HAP-1 (cell line): ENCODE results near the gene NRL.
A peak's percentile ranks its signal among the peaks of the same experiment; 100 is the strongest.

Source experiments
- DNase-seq, 2 experiments: peaks; one replicate each; pipeline ENCODE4 v3.0.0-alpha.2; 2016 to 2020; ENCODE audit warnings: low spot score in 2 of 2
- H3K27me3 ChIP-seq: fragments of 250-450 bp; sonication (Bioruptor Pico); 2 replicates; pipeline ENCODE4 v1.5.1; 2020; ENCODE audit warnings: low read depth, mild to moderate bottlenecking, moderate library complexity
- H3K36me3 ChIP-seq: fragments of 250-450 bp; sonication (Bioruptor Pico); replicated peaks from 2 replicates; pipeline ENCODE4 v1.5.1; 2020; ENCODE audit warnings: mild to moderate bottlenecking
- H3K4me1 ChIP-seq: fragments of 250-450 bp; sonication (Bioruptor Pico); 2 replicates; pipeline ENCODE4 v1.5.1; 2020; ENCODE audit warnings: mild to moderate bottlenecking
- H3K4me3 ChIP-seq: fragments of 250-450 bp; sonication (Bioruptor Pico); 2 replicates; pipeline ENCODE4 v1.5.1; 2020; ENCODE audit warnings: mild to moderate bottlenecking, moderate library complexity
- H3K9me3 ChIP-seq: fragments of 250-450 bp; sonication (Bioruptor Pico); 2 replicates; pipeline ENCODE4 v1.5.1; 2020; ENCODE audit warnings: mild to moderate bottlenecking, moderate library complexity
- in situ Hi-C: fragments of 300-500 bp; cut with MboI; formaldehyde crosslinking; loops from 3 replicates; pipeline ENCODE4 v1.14.3; 2020; ENCODE audit warnings: low sequenced_read_pairs, inconsistent platforms, mixed read lengths

Gene NRL

DNA sequence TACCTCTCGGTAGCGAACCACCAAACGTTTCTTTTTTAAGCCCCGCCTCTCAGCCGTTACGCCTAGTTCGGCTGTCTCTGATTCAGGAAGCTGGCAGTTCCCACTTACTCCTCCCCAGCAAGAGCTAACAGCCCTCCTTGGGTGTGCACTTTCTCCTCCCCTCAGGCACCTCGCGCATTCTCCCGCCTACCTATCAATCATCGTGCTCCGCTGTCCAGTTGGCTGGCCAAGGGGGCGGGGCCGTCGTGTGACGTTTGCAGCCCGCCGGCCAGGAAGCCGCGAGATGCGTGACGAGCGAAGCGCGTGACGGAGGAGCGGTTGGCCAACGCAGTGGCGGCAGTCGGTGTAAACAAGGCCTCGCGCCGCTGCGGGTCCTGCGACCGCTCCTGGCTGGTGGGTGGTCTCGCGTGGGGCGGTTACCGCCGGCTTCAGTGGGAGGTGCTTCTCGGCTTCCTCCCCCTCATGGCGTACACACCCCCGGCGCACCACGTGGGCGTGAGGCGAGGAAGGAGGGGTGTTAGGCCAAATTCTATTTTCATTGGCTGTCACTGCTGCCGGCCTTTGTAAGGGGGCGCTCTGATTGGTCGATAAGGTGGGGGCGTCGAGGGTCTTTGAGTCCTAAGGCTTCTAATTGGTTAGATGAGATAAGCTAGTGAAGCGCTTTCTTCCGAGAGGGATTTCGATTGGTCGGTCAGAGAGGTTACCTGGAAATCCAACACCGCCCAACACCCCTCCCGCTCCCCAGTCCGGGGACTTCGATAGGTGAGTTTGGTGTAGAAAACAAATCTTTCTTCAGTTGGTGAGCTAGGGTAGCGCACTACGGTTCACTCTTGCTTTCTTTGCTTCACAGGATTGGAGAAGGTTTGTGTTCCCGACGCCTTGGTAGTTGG lies at the start of gene NRL, which contains the start of gene DCAF11:
Gene NRL, minus strand, starts transcription at position 418 of the 890 bp plus-strand sequence. CDS start 32,101 bp downstream, outside the sequence.
Gene DCAF11, plus strand, starts transcription at position 246 of the 890 bp plus-strand sequence. CDS start 818 bp downstream, outside the sequence.
- peak within 1 kb of the TSS; percentile 91 for H3K4me3 ChIP-seq
- H3K36me3 ChIP-seq: peaks cover 26% of the 10 kb centered on the region
- H3K4me1 ChIP-seq: peaks cover 10% of the 10 kb centered on the region
- in situ Hi-C loops: no loop called here
- no peaks in the 10 kb centered on the region for H3K27me3 ChIP-seq
- no peaks in the 10 kb centered on the region for H3K9me3 ChIP-seq
- DNase-seq: peak; percentile 99

DNA sequence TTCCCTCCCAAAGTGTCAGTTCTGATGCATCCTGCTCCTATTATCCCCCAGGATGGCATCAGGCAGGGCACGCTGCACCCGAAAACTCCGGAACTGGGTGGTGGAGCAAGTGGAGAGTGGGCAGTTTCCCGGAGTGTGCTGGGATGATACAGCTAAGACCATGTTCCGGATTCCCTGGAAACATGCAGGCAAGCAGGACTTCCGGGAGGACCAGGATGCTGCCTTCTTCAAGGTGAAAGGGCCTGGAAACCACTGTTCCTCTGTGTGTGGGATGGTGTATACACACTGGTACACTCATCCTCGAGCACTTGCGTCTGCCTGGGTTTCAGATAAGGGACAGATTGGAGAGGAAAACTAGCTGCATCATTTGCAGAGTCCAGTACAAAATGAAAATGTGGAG lies 47.3 kb upstream of the NRL start:
- DNase-seq: no peak
- H3K36me3 ChIP-seq: peaks cover 59% of the 10 kb centered on the region
- in situ Hi-C loops: no loop called here
- H3K4me3 ChIP-seq: no peak overlapping the region
- H3K9me3 ChIP-seq: no peaks in the 10 kb centered on the region
- H3K27me3 ChIP-seq: no peaks in the 10 kb centered on the region
- H3K4me1 ChIP-seq: peaks cover 5% of the 10 kb centered on the region; the same call in 1 of the 2 replicates

DNA sequence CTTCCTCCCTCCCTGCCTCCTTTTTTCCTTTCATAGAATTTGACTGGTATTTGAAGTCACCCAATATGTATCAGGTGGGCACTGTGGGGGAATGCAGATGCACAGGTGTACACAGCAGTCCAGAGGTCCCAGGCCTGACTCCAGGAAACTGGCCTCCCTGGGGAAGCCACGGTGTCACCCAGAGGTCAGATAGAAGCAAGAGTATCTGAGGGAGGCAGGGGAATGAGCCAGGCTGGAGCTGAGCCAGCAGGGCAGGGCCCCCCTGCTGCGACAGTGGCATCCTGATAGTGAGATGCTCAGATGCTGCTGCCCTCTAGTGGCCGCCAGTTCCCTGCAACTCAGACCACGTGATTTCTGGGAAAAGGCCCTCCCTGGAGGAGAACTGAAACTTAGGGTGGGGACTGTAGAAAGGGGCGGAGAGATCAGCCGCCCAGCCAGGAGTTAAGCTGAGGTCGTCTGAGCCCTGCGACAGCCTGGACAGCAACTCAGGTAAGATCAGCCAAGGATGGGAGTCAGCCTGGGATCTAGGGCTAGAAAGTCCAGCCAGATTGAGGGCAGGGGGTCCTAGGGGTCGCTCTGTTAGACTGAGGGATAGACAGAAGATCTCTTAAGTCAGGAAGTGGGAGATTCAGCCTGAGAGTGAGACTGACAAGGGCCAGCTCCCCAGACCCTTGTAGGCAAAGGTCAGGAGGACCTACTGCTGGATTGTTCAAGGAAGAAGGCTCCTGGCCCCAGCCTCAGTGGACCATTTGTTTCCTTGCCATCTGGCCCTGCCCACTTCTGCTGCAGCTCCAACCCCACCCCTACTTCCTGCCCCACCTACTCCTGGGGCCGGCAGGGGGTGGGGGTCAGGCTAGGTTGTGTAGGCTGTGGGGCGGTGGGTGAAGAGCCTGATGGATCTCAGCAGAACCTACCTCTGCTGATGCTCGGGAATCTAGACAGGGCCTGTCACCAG lies 46.4 kb upstream of the NRL start, which contains the start of gene IRF9:
Gene IRF9, plus strand, starts transcription at position 416 of the 955 bp plus-strand sequence. CDS start 880 bp downstream, outside the sequence.
- peaks cover 5% of the 10 kb centered on the region; the same call in 1 of the 2 replicates for H3K4me1 ChIP-seq
- in situ Hi-C loops: no loop called here
- H3K27me3 ChIP-seq: no peaks in the 10 kb centered on the region
- DNase-seq: peak; percentile 92 to 98
- H3K4me3 ChIP-seq: peak within 1 kb of the TSS; percentile 1; the same call in 1 of the 2 replicates
- H3K9me3 ChIP-seq: no peaks in the 10 kb centered on the region
- peaks cover 66% of the 10 kb centered on the region for H3K36me3 ChIP-seq

DNA sequence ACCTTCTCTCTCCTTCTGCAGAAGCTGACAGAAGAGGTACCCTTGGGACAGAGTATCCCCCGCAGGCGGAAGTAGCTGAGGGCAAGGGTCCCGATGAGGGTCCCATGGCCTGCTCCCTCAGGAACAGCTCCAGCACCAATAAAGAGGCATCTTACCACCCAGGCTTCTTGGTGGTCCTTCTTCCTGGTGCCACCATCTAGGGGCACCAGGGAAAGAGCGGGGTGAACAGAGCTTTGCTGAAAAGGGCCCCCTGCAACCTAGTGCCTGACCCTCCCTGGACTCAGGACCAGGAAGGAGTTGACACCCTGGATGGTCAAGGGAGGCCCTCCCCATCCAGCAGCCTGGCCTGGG lies 45.7 kb upstream of the NRL start:
- no peak for DNase-seq
- H3K9me3 ChIP-seq: no peaks in the 10 kb centered on the region
- H3K4me3 ChIP-seq: no peak overlapping the region
- H3K27me3 ChIP-seq: no peaks in the 10 kb centered on the region
- in situ Hi-C loops: no loop called here
- H3K36me3 ChIP-seq: peaks cover 67% of the 10 kb centered on the region
- peaks cover 5% of the 10 kb centered on the region; the same call in 1 of the 2 replicates for H3K4me1 ChIP-seq

DNA sequence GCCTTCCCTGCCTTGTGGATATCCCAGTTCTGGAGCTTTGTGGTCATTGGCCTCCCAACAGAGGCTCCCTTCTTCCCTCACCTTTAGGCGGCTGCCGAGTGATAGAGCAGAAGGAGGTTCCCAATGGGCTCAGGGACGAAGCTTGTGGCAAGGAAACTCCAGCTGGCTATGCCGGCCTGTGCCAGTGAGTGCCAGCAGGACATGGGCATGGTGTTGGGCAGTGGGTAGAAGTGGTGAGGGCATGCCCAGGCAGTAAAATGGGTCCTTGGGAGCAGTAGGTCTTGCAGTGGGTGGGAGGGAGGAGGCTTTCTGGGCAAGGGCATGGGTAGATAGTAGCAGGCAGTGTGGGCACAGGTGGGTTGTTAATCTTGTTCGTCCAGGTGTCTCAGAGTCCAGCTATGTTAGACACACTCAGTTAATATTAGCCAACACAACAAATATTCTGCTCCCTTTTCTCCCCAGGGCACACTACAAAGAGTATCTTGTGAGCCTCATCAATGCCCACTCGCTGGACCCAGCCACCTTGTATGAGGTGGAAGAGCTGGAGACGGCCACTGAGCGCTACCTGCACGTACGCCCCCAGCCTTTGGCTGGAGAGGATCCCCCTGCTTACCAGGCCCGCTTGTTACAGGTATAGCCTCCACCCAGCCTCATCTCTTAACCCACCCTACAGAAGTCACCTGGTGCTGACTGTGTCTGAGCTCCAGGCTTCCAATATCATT lies 45.2 kb upstream of the NRL start:
- Histone ChIP-seq H3K4me3 (no peak overlapping the region), H3K36me3 (peaks cover 67% of the 10 kb centered on the region), H3K27me3 (no peaks in the 10 kb centered on the region), H3K4me1 (peaks cover 5% of the 10 kb centered on the region; the same call in 1 of the 2 replicates), H3K9me3 (no peaks in the 10 kb centered on the region)
- in situ Hi-C loops: no loop called here
- no peak for DNase-seq

DNA sequence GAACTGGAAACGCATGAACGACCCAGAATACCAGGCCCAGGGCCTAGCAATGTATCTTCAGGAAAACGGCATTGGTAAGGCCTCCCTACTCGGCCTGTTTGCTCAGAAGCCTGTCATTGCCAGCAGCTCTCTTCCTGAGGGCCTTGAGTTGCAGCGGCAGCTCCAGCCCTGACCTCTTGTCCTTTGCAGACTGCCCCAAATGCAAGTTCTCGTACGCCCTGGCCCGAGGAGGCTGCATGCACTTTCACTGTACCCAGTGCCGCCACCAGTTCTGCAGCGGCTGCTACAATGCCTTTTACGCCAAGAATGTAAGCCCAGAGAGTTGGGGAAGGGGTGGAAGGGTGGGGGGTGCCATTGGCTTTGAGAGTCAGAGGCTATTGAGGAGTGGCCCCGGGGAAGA lies 42.6 kb upstream of the NRL start:
- in situ Hi-C loops: no loop called here
- no peak overlapping the region for H3K4me3 ChIP-seq
- H3K4me1 ChIP-seq: peaks cover 5% of the 10 kb centered on the region; the same call in 1 of the 2 replicates
- H3K9me3 ChIP-seq: no peaks in the 10 kb centered on the region
- no peak for DNase-seq
- H3K36me3 ChIP-seq: peaks cover 71% of the 10 kb centered on the region
- H3K27me3 ChIP-seq: no peaks in the 10 kb centered on the region

DNA sequence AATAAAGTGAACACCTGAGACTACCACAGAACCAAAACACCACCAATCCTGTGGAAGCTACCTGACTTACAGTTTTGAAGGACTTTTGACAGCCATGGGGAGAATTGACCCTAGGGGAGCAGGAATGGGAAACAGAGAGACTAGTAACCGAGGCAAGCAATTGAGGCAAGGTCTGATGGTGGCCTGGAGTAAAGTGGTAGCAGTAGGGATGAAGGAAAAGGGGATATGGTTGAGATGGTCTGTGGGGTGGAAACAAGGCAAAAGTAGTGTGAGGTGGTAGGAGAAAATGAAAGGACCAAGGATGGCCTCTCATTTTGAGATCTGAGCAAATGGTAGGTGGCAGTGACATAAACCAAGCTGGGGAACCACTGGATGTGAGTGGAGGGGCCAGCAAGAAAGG lies 42.1 kb upstream of the NRL start:
- Histone ChIP-seq H3K4me3 (no peak overlapping the region), H3K36me3 (peaks cover 72% of the 10 kb centered on the region), H3K9me3 (no peaks in the 10 kb centered on the region), H3K27me3 (no peaks in the 10 kb centered on the region), H3K4me1 (peaks cover 5% of the 10 kb centered on the region; the same call in 1 of the 2 replicates)
- in situ Hi-C loops: no loop called here
- no peak for DNase-seq

DNA sequence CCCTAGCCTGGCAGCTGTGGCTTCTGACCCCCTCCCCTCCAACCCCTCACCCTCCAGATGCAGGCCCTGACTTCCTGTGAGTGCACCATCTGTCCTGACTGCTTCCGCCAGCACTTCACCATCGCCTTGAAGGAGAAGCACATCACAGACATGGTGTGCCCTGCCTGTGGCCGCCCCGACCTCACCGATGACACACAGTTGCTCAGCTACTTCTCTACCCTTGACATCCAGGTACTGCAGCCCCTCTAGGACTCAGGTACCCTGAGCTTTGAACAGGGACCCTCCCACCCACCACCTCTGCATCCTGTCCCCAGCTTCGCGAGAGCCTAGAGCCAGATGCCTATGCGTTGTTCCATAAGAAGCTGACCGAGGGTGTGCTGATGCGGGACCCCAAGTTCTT lies 40.4 kb upstream of the NRL start:
- Histone ChIP-seq H3K4me1 (no peaks in the 10 kb centered on the region), H3K27me3 (no peaks in the 10 kb centered on the region), H3K36me3 (peaks cover 80% of the 10 kb centered on the region), H3K9me3 (no peaks in the 10 kb centered on the region), H3K4me3 (no peak overlapping the region)
- in situ Hi-C loops: no loop called here
- DNase-seq: no peak

DNA sequence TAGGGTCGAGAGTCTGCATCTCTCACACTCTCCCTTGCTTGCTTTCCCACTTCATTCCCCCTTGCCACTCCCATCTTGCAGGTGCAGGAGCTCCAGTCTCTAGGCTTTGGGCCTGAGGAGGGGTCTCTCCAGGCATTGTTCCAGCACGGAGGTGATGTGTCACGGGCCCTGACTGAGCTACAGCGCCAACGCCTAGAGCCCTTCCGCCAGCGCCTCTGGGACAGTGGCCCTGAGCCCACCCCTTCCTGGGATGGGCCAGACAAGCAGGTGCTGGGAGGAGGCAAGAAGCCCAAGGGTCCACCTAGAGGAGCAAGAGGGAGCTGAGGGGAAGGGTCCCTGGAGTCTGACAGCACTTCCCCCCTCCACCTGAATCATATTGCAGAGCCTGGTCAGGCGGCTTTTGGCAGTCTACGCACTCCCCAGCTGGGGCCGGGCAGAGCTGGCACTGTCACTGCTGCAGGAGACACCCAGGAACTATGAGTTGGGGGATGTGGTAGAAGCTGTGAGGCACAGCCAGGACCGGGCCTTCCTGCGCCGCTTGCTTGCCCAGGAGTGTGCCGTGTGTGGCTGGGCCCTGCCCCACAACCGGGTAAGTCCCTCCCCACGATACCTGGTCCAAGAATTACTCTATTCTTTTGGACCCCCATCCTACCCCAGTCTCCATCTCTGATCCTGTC lies 36.8 kb upstream of the NRL start:
- H3K4me1 ChIP-seq: peaks cover 5% of the 10 kb centered on the region; the same call in 1 of the 2 replicates
- no peaks in the 10 kb centered on the region for H3K9me3 ChIP-seq
- H3K36me3 ChIP-seq: peaks cover 77% of the 10 kb centered on the region
- no peak for DNase-seq
- in situ Hi-C loops: no loop called here
- H3K27me3 ChIP-seq: no peaks in the 10 kb centered on the region
- no peak overlapping the region for H3K4me3 ChIP-seq

DNA sequence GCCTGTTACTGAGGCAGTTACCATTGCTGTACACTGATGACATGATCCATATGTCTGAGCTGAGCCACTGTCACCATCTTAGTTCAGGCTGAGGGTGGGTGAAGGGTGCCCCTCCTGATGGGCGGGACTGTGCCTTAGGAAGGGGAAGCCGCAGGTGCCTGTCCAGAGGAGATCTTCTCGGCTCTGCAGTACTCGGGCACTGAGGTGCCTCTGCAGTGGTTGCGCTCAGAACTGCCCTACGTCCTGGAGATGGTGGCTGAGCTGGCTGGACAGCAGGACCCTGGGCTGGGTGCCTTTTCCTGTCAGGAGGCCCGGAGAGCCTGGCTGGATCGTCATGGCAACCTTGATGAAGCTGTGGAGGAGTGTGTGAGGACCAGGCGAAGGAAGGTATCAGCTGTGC lies 36.2 kb upstream of the NRL start:
- H3K36me3 ChIP-seq: peaks cover 72% of the 10 kb centered on the region
- H3K4me1 ChIP-seq: peaks cover 5% of the 10 kb centered on the region
- DNase-seq: no peak
- in situ Hi-C loops: no loop called here
- no peak overlapping the region for H3K4me3 ChIP-seq
- H3K9me3 ChIP-seq: no peaks in the 10 kb centered on the region
- no peaks in the 10 kb centered on the region for H3K27me3 ChIP-seq

DNA sequence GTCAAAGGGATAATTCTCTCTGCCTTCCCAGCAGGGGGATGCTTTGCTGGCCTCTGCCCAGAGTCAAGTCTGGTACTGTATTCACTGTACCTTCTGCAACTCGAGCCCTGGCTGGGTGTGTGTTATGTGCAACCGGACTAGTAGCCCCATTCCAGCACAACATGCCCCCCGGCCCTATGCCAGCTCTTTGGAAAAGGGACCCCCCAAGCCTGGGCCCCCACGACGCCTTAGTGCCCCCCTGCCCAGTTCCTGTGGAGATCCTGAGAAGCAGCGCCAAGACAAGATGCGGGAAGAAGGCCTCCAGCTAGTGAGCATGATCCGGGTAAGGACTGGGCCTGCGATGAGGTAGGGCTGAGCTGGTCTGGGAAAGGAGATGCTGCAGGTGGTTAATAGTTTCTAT lies 35.8 kb upstream of the NRL start:
- in situ Hi-C loops: no loop called here
- no peak for DNase-seq
- Histone ChIP-seq H3K4me3 (no peak overlapping the region), H3K36me3 (peaks cover 68% of the 10 kb centered on the region), H3K27me3 (no peaks in the 10 kb centered on the region), H3K4me1 (peaks cover 10% of the 10 kb centered on the region), H3K9me3 (no peaks in the 10 kb centered on the region)

DNA sequence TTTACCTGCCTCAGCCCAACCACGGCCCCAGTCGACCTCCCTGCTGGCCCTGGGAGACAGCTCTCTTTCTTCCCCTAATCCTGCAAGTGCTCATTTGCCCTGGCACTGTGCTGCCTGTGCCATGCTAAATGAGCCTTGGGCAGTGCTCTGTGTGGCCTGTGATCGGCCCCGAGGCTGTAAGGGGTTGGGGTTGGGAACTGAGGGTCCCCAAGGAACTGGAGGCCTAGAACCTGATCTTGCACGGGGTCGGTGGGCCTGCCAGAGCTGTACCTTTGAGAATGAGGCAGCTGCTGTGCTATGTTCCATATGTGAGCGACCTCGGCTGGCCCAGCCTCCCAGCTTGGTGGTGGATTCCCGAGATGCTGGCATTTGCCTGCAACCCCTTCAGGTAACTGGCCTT lies 35.3 kb upstream of the NRL start:
- Histone ChIP-seq H3K27me3 (no peaks in the 10 kb centered on the region), H3K36me3 (peaks cover 63% of the 10 kb centered on the region), H3K4me1 (peaks cover 11% of the 10 kb centered on the region), H3K4me3 (no peak overlapping the region), H3K9me3 (no peaks in the 10 kb centered on the region)
- in situ Hi-C loops: no loop called here
- no peak for DNase-seq
